CD4-positive, alpha-beta T cell treated with Interleukin-2 at 100 ng/mL for 4 hours (primary cell): Measurements from ENCODE around the gene SENP3.
"Not testable (repeated sequence)": the region's sequence is repeated elsewhere in the genome, so short reads cannot be mapped to it uniquely, and the experiment has no call there.

ENCODE experiments used
- DNase-seq: peaks from one replicate; pipeline ENCODE4 v3.0.0-alpha.2; 2020; ENCODE audit warnings: low spot score

The SENP3 gene

DNA sequence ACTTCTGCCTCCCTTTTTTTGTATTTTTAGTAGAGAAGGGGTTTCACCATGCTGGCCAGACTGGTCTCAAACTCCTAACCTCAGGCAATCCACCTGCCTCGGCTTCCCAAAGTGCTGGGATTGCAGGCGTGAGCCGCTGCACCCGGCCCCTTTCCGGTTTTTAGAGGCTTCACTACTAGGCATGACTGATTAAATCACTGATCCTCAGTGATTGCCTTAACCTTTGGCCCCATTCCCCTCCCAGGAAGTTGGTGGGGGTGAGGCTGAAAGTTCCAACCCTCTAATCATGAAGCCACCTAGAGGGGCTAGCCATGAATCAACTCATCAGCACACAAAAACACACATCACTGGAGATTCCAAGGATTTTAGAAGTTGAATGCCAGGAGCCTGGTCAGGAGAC is 35.8 kb downstream of the SENP3 start:
- DNase-seq: not testable (repeated sequence)

GRCh38 chr17:7606280-7606679 is 44.6 kb downstream of the SENP3 start:
- DNase-seq: no peak

DNA sequence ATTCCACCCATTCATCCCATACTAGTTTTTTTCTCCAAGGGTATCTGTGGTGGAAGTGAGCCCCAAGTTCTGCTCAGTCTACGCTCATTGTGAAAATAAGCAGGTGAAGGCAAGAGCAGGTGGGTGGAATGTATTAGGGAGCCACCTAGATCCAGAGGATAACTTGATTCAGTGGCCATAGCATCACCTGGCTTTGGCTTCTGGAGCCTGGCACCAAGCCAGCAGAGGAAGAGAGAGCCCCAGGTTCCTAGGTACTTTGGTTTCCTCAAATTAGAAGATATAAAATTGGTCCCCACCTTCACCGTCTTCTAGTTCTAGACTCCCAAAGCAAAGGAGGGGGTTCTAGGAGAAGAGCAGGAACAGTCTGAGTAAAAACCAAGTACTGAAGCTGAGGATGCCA is 48.9 kb downstream of the SENP3 start:
- no peak for DNase-seq

DNA sequence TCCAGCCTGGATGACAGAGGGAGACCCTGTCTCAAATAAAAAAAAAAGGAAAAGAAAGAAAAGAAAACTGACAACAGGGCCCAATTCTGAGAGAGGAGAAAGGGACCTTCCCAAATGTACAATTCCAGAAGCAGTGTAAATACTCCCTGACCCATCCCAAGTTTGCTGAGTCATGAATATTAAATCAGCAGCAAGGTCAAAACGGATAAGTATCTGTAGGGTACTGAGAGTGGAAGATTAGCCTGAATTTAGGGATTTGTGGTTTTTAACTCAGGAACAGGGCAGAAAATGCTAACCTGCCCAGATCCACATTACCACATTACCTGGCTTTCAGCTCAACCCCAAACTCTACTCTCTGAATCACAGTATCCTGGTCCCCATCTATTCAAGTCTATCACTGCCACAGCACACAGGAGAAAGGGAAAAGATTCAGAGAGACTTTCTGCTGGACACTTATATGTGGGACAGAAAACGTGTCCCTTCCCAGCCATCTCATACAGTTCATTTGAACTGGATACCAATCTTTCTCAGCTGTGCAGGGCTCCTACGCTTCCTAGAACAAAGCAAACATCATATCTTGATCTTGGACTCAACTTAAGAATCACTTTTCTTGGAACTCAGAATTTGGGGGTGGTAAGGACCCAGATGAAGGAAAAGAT is 50.0 kb downstream of the SENP3 start:
- DNase-seq: no peak

- DNase-seq: no peak
Observed at GRCh38 chr17:7612294-7612640, 50.5 kb downstream of the SENP3 start.

DNA sequence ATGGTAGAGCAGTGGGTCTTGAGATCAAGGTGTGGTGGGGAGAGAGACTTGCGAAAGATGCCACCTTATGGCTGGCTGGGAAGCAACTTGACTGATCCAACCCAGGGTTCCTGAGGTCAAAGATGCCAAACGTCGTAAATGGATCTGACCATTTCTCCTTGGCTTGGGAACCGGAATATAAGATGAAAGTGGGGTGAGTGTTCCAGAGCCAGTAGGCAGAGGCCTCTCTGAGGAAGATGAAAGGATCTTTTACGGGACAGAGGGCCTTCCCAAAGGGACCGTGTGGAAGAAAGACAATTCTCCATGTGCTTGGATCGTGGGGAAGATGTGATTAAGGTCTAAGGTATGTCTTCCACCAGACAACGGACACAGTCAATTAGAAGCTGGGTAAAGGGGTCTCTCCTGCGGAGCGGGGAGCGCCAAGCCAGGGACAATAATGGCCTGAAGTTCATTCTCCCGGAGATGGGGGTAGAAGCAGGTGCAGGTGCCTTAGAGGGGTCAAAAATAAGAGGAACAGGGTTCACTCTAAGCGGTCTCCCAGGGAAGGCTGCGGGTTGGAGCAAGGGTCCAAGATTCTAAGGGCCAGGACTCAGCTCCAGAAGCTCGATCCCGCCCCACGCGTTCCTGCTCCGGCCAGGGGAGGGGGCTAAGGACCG is 52.2 kb downstream of the SENP3 start:
- DNase-seq: no peak

GRCh38 chr17:7614425-7615264 is 52.9 kb downstream of the SENP3 start, which contains the start of gene FXR2:
FXR2 (minus strand) TSS chr17:7614897; CDS start chr17:7614532, 365 bp downstream.
- peak; percentile 100 for DNase-seq

GRCh38 chr17:7615265-7615747 is 53.6 kb downstream of the SENP3 start:
- no peak for DNase-seq

GRCh38 chr17:7618608-7619007 is 56.9 kb downstream of the SENP3 start:
- no peak for DNase-seq

DNA sequence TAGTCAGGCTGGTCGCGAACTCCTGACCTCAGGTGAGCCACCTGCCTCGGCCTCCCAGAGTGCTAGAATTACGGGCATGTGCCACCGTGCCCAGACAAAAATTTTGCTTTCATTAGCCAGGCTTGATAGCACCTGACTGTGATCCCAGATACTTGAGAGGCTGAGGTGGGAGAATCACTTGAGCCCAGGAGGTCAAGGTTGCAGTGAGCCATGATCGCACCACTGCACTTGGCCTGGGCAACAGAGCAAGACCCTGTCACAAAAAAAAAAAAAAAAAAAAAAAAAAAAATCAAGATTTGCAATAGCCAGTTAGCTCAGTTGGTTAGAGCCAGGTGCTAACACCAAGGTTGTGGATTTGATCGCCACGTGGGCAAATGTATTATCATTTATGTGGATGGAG is 59.1 kb downstream of the SENP3 start:
- DNase-seq: no peak
